Islet of Langerhans (tissue), 1 donor: ENCODE measurements around the gene MIXL1.
"Not testable (repeated sequence)": the region's sequence is repeated elsewhere in the genome, so short reads cannot be mapped to it uniquely, and the experiment has no call there.

ENCODE experiments used
- FAIRE-seq: peaks from one replicate; lab custom pipeline; 2011; peaks lifted over from hg19 to GRCh38; lab: Jason Lieb, UNC

Gene MIXL1

GRCh38 chr1:226215239-226215638, 8.2 kb upstream of the MIXL1 start:
- no peak for FAIRE-seq

GRCh38 chr1:226216056-226216455, 7.4 kb upstream of the MIXL1 start:
- no peak for FAIRE-seq

DNA sequence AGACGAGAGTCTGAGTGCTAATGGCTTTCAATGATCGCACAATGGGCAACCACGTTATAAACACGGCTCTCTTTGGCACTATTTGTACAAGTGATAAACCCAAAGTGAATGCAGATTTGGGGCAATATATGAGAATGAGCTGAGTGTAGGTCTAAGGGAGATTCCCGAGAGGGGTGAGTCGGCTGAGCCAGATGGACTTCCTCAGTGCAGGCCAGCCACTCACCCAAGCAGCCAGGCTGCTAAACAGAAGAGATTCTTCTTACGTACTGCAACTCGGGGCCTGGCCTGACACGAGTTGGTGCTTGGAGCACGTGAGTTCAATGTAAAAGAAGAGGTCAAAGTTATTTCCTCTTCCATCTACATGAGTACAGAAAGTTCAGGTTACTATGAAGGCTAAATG, 6.2 kb upstream of the MIXL1 start:
- no peak for FAIRE-seq

GRCh38 chr1:226220473-226221189, 2.8 kb upstream of the MIXL1 start:
- no peak for FAIRE-seq

DNA sequence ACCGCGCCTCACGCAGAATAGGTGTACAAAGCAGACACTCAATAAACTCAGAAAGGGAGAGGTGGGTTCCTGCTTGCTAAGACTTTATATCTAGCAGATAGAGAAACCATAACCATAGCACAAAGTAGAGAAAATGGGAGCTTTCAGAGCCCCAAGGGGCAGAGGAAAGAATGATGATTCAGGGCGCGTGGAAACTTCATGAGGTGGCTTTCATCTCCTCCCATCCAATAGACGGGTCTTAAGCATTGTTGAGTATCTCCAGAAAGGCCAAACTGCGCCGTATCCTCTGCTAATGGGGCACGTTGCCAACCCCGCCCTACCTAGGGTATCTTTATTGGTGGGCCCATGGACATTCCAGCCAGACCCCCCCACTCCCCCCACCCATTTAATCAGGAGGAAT, 778 bp upstream of the MIXL1 start:
- no peak for FAIRE-seq

DNA sequence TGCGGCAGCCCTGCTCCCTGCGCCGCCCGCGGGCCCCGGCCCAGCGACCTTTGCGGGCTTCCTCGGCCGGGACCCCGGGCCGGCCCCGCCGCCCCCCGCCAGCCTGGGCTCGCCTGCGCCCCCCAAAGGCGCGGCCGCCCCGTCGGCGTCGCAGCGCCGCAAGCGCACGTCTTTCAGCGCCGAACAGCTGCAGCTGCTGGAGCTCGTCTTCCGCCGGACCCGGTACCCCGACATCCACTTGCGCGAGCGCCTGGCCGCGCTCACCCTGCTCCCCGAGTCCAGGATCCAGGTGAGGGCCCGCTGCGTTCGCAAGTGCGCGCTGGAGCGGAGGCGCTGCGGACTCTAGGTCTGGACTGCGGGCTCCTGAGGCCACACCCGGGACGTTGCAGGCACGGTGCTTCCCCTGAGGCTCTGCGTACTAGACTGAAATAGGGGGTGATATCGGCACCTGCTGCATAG, 351 bp downstream of the MIXL1 start:
- no peak for FAIRE-seq

- FAIRE-seq = no peak
Observed at GRCh38 chr1:226226601-226227000, 3.1 kb downstream of the MIXL1 start.

- FAIRE-seq = no peak
Observed at GRCh38 chr1:226233293-226233692, 9.8 kb downstream of the MIXL1 start.

- no peak for FAIRE-seq
Observed at GRCh38 chr1:226233806-226234205, 10.3 kb downstream of the MIXL1 start.

DNA sequence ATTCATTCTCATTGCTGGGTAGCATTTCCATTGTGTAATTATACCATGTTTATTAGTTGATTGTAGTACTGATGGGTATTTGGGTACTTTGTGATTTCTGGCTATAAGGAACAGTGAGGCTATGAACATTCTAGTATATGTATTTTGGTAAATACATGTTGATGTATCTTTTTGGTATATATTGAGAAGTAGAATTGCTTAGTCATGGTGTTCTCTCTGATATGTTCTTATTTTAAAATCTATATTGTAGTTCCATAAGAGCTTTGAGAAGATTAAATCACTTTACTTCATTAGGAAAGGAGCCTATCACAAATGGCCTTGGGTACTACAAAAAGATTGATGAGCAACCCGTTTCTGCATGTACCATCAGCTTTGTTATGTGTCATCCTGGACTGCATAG, 13.4 kb downstream of the MIXL1 start:
- FAIRE-seq = no peak

- no peak for FAIRE-seq
Observed at GRCh38 chr1:226239421-226239820, 16.0 kb downstream of the MIXL1 start.

GRCh38 chr1:226248091-226248490, 24.6 kb downstream of the MIXL1 start:
- peak; percentile 55 for FAIRE-seq

GRCh38 chr1:226248796-226249195, 25.3 kb downstream of the MIXL1 start:
- FAIRE-seq = no peak

- FAIRE-seq = peak; percentile 5
Observed at GRCh38 chr1:226250511-226250910, 27.0 kb downstream of the MIXL1 start.

DNA sequence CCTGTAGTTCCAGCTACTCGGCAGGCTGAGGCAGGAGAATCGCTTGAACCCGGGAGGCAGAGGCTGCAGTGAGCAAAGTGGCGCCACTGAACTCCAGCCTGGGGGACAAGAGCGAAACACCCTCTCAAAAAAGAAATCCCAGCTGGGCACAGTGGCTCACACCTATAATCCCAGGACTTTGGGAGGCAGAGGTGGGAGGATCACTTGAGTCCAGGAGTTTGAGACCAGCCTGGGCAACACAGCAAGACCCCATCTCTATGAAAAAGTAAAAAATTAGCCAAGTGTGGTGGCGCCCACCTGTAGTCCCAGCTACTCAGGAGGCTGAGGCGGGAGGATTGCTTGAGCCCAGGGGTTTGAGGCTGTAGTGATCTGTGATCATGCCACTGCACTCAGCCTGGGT, 29.4 kb downstream of the MIXL1 start:
- not testable (repeated sequence) for FAIRE-seq

GRCh38 chr1:226253933-226254332, 30.5 kb downstream of the MIXL1 start:
- no peak for FAIRE-seq

DNA sequence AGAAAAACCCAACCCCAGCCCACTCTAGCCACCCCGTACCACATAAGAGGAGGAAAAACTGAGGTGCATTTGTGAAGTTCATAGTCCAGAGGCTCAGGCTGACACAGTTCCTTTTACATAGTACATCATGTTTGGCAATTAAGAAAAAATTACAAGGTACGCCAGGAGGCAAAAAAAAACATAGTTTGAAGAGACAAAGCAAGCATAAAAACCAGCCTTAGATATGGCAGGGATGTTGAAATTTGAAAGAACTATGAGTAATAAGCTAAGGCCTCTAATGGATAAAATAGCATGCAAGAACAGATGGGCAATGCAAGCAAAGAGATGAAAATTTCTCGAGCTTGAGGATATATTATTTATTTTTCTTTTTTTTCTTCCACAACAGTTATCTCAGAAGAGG, 31.9 kb downstream of the MIXL1 start:
- FAIRE-seq = peak; percentile 49

DNA sequence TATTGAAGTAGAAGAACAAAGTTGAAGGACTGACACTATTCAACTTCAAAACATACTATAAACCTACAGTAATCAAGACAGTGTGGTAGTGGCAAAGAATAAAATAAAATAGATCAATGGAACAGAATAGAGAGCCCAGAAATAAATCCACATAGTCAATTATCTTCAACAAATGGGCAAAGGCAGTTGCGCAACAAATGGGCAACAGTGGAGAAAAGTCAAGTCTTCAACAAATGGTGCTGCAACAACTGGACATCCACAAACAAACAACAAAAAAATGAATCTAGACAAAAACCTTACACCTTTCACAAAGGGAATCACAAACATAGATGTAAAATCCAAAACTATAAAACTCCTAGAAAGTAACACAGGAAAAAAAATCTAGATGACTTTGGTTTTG, 38.4 kb downstream of the MIXL1 start:
- FAIRE-seq = no peak

DNA sequence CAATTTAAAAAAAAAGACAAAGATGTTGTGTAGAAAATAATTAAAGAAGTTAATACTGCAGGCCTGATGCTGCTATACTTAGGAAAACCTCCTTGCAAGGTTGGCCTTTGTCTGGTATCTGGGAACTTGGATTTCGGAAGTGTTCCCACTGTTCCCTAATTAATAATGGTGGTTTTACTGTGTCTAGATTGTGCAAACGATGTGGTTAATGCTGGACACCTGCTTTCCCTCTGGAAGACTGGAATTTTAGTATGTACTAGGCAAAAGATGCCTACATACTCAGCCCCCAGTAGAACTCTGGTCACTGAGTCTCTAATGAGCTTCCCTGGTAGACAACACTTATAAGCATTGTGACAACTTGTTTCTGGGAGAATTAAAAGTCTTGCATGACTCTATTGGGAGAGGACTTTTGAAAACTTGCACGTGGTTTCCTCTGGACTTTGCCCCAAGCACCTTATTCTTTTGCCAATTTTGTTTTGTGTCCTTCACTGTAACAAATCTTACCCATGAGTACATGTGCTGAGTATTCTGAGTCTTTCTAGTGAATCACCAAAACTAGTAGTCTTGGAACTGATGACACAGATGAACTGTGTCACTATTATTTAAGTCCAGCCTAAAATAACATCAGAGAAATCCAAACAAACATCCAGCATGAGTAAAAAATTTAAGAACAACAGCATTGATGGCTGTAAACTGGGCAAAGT, 45.1 kb downstream of the MIXL1 start:
- FAIRE-seq = no peak

- not testable (repeated sequence) for FAIRE-seq
Observed at GRCh38 chr1:226272233-226272902, 48.9 kb downstream of the MIXL1 start.

DNA sequence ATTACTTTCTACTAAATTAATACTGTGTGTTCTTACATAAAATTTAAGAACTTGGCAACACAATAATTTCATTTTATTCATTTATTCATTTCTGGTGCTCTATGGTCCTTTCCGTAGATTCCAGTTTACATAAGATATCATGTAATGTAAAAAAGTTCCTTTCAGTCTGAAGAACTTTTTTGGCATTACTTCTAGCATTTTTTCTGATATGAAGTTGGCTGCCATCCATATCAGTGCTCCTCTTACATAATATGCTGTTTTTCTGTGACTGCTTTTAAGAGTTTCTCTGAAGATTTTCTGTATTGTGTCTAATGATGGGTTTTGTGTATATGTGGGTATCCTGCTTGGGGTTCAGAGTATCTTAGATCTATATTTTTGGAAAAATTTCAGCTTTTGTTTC, 50.7 kb downstream of the MIXL1 start:
- FAIRE-seq = no peak

DNA sequence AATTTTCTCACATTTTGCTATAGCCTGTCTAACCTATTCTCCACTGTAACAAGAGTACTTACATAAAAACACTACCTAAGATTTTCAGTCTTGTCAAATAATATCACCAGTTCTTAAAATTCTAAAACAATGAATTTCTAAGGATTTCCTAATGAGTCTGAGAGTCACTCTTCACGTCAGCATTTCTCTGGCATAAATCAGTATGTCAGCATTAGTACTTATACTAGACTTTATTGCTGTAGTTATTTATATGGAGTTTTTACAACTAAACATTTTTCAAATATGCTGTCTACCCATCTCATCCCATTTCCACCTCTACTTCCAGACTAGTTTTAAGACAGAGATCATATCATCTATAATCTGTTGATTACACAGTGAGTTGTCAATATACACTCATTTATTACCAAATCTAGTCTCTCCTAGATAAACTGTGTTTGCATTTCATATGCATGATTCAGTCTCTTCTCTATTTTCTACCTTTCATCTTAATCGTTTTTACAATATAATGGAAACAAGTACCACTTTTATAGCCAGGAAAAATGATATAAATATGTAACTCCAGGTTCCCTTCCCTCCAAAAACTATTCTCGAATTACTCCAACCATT, 52.7 kb downstream of the MIXL1 start:
- FAIRE-seq = no peak
